Right kidney (tissue), 1 donor: Measurements from ENCODE around the gene LMOD1.
A peak's percentile ranks its signal among the peaks of the same experiment; 100 is the strongest.
"Not testable (repeated sequence)": the region's sequence is repeated elsewhere in the genome, so short reads cannot be mapped to it uniquely, and the experiment has no call there.

Experiments
- DNase-seq: peaks from one replicate; pipeline ENCODE4 v3.0.0-alpha.2; 2016

LMOD1 gene

GRCh38 chr1:201914456-201915235 is 31.7 kb downstream of the LMOD1 start:
- DNase-seq: no peak

- DNase-seq: no peak
Measured at GRCh38 chr1:201912832-201913231, 33.5 kb downstream of the LMOD1 start.

- DNase-seq: no peak
Measured at GRCh38 chr1:201911826-201912571, 34.3 kb downstream of the LMOD1 start.

DNA sequence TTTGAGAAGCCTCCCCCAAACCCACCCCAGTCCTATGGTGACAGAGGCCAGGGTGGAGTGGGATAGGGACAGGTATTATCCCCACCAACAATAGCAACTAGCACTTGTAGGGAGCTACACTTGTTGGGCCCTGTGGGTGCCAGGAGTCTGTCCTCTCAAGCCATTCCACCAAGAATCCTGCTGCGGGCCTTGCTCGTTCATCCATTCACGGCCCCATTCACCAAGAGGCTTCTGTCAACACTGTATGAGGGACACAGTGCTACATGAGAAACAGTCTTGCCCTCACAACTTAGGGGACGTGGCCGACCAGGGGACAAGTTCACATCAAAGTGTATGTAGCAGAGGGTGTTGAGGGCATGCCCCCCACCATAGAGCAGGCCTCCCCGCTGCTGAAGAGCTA is 38.7 kb downstream of the LMOD1 start:
- DNase-seq: no peak

DNA sequence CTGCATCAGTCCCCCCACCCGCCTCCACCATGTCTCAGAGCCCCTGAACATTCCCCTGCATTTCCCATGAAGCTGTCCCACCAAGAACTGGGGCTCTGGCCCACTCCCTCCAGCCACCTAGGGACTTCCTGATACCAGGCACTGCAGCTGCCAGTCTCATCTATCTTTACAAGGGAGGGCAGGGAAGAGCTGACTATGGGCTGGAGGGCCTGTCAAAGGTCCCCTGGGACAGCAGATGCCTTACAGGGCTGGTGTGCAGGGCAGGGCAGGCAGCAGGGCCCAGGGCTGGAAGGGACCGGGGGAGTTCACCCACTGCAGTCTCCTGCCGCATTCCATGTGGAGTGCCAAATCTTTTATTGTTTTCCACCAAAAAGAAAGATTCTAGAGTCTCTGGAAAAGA is 40.0 kb downstream of the LMOD1 start:
- no peak for DNase-seq

DNA sequence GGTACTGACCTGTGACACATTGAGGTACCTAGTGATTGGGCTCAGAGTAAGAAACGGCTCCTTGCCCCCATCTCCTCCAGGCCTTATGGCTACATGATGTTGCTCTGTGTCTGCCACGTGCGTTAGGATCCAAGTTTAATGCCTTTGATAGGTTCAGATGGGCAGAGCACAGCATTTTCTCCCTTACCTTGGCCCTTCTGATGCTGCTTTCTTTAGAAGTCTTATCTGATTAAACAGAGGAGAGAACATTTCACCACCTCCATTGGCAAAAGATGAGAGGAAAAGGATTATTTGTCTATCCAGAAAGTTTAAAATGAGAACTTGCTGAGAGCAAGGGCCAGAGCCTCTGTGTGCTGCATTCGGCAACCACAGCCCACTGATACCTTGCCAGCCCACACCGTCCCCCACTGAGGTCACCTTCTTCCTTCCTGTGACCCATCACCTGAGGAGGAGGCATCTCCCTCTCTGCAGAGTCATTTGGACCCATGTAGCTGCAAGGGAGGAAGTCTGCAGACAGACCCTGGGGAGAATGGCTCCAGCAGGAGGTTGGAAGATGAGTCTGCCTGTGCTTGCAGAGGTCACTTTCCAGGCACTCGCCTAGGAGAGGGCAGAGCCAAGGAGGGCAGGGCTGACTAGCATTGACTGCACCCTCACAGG is 41.0 kb downstream of the LMOD1 start:
- no peak for DNase-seq

GRCh38 chr1:201904579-201904978 is 41.8 kb downstream of the LMOD1 start:
- no peak for DNase-seq

- no peak for DNase-seq
Measured at GRCh38 chr1:201903135-201903534, 43.2 kb downstream of the LMOD1 start.

DNA sequence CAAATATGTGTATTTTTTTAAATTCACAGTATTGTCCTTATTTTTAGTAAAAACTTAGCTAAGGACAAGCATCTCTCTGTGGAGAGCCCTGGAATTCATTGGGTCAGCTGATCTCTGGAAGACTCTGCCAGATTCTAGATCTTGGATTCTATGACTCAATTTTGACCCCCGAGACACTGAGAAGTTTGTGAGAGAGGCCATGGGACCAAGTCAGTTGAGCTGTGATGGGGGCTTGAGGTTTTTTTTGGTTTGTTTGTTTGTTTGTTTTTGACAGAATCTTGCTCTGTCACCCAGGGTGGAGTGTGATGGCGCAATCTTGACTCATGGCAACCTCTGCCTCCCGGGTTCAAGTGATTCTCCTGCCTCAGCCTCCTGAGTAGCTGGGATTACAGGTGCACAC is 44.1 kb downstream of the LMOD1 start:
- DNase-seq: no peak

DNA sequence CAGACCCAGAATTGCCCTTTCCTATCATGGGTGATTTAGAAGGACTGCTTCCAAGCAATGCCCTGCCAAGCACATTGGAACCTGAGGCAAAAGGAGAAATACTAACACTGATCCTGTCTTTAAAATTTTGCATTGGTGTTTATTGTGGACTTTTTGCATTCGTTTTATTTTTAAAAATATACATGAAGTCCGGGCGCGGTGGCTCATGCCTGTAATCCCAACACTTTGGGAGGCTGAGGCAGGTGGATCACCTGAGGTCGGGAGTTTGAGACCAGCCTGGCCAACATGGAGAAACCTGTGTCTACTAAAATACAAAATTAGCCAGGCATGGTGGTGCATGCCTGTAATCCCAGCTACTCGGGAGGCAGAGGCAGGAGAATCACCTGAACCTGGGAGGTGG is 45.3 kb downstream of the LMOD1 start:
- DNase-seq: not testable (repeated sequence)

- DNase-seq: no peak
Measured at GRCh38 chr1:201900476-201900875, 45.9 kb downstream of the LMOD1 start.

- DNase-seq: no peak
Measured at GRCh38 chr1:201899683-201900429, 46.5 kb downstream of the LMOD1 start.

- no peak for DNase-seq
Measured at GRCh38 chr1:201898992-201899391, 47.4 kb downstream of the LMOD1 start.

- no peak for DNase-seq
Measured at GRCh38 chr1:201898240-201898894, 48.0 kb downstream of the LMOD1 start.

DNA sequence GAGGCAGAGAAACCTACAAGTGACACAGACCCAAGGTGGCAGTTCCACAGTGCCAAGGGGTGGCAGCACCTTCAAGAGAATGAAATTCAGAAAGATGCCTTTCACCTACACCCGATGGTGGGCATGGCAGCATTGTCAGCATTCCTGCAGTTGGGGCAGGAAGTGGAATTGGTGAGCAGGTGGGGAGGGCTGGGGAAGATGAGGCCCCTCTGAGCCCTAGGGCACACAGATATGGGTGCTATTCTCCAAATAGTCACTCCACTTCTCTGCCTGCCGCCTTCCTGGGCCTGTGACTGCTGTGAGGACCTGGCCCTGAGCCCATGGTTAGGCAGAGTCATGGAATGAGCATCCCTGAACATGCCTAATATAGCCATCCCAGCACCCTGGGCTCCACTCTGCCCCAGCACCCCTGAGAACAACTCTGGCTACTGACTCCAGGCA is 49.4 kb downstream of the LMOD1 start:
- DNase-seq: no peak

DNA sequence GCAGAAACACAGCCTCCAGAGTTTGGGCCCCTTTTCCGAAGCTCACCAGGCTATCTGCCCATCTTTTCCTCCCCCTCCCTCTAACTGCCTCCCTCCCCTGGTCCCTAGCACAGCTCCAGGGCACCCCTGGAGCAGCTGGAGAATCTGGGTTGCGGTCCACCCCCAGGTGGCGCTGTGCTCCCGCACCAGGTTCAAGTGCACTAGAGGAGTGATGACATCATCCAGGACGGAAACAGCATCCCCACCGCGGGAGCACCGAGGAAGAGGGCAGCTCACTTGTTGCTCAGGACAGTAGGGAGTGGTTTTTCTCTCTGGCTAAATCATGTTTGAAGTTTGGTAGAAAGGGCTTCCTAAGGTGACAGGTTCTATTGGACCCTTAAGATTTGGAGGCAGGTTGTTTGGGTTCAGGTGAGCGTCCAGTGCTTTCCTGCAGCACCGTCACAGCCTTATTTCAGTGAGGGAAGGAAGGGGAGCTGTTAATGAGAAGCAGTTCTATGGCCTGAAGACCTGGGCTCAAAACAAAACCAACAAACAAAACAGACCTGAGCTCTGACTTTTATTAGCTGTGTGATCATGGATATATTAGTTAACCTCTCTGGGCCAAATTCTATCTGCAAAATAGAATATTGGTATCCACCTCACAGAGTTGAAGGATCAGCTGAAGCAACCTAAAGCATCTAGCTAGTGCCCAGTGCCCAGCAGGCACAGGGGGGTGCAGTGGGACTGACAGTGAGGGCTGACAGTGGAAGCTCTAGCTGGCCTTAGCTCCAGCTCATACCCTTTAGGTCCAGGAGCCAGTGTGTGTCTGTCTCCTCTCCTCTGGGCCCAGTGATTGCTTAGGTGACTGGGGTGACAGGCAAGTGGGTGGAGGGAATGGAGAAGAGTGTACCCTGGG is 50.2 kb downstream of the LMOD1 start:
- peak; percentile 72 for DNase-seq

GRCh38 chr1:201895120-201895665 is 51.2 kb downstream of the LMOD1 start:
- DNase-seq: no peak

DNA sequence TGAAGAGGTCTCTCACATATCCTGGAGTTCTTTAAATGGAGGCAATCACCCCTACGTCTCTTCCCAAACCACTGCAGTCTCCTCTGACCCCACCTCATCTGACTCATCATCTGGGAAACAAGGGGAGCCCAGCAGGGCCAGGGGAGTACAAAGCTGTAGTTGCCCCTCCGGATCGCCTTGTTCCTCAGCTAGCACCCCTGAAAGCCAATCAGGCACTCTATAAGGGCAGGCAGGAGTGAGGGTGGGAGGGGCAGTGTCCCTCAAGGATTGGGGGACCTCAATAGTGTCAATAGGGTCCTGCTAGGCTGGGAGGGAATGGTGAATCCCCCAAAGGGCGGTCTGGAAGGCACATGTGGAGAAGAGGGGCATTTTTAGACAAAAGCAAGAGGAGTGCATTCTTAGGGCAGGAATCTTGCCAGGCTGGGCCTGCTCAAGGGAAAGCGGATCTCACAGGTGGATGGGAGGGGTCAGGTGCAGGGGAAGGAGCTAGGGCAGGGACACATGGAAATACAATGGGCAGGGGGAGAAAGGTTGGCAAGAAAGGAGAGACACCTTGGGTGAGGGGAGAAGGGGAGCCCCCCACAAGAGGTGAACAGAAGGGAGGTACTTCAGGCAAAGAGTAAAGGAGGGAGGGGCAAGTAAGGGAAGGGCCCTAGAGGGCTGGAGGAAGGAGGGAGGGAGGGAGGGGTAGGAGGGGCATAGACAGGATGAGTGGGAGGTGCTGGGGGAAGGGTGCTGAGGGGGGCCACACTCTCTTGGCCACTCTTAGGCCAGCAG is 51.8 kb downstream of the LMOD1 start:
- DNase-seq: no peak

- no peak for DNase-seq
Measured at GRCh38 chr1:201893431-201893830, 52.9 kb downstream of the LMOD1 start.

DNA sequence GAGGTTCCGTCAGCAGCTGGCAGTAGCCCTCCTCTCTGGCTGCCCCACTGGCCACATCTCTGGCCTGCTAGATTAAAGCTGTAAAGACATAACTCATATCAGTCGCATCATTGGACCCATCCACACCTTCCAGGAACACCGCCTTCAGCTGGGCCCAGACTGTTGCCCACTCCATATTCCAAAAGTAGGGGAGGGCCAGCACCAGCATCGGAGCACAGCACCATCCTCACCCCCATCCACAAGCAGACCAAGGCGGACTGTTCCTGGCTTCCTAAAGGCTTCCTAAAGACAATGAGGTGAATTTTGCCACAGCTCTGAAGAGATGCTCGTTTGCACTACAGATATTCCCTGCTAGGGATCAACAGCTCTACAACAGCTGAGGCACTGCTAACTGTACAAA is 54.1 kb downstream of the LMOD1 start:
- DNase-seq: no peak
